RWPE2 (cell line): Measurements from ENCODE around the gene C19orf67.

Experiments used
- ATAC-seq: fragments of 200-7000 bp; cut with Tn5 transposase; 3 replicates; pipeline ENCODE4 v1.9.1; 2021; ENCODE audit warnings: low read depth
- DNase-seq: peaks from one replicate; pipeline ENCODE4 v3.0.0-alpha.2; 2020; ENCODE audit warnings: low spot score
- H3K27ac ChIP-seq: fragments of 450-650 bp; 2 replicates; pipeline ENCODE4 v1.5.1; 2017; ENCODE audit warnings: mild to moderate bottlenecking; ENCODE audit not compliant: poor library complexity, severe bottlenecking
- H3K27me3 ChIP-seq: fragments of 250-450 bp; sonication (Bioruptor Pico); 2 replicates; pipeline ENCODE4 v1.5.1; 2021; ENCODE audit warnings: mild to moderate bottlenecking, moderate library complexity; ENCODE audit not compliant: insufficient read depth, poor library complexity, severe bottlenecking
- H3K36me3 ChIP-seq: fragments of 250-450 bp; sonication (Bioruptor Pico); 2 replicates; pipeline ENCODE4 v1.5.1; 2020; ENCODE audit warnings: low read depth, mild to moderate bottlenecking, moderate library complexity
- H3K4me1 ChIP-seq: fragments of 250-450 bp; sonication (Bioruptor Pico); 2 replicates; pipeline ENCODE4 v1.5.1; 2021; ENCODE audit warnings: mild to moderate bottlenecking, moderate library complexity; ENCODE audit not compliant: insufficient read depth, poor library complexity, severe bottlenecking
- H3K4me3 ChIP-seq: fragments of 250-450 bp; sonication (Bioruptor Pico); 2 replicates; pipeline ENCODE4 v1.5.1; 2021; ENCODE audit warnings: mild to moderate bottlenecking, moderate library complexity; ENCODE audit not compliant: severe bottlenecking
- H3K9me3 ChIP-seq: fragments of 250-450 bp; sonication (Bioruptor Pico); 2 replicates; pipeline ENCODE4 v1.5.1; 2021; ENCODE audit warnings: mild to moderate bottlenecking, moderate library complexity; ENCODE audit not compliant: severe bottlenecking
- CTCF ChIP-seq: fragments of 450-650 bp; IDR thresholded peaks from one replicate; pipeline ENCODE4 v1.5.1; 2017; ENCODE audit warnings: mild to moderate bottlenecking, moderate library complexity; ENCODE audit not compliant: poor library complexity, severe bottlenecking

C19orf67 gene

GRCh38 chr19:14072535-14073260 is 12.9 kb downstream of the C19orf67 start, which contains the start of gene MISP3:
Gene MISP3 (plus strand): TSS chr19:14072786. CDS start chr19:14073310, 524 bp downstream.
- Histone ChIP-seq H3K27me3 (peaks cover 8% of the 10 kb centered on the region), H3K9me3 (no peaks in the 10 kb centered on the region), H3K27ac (peak within 1 kb of the TSS; percentile 32), H3K36me3 (no peaks in the 10 kb centered on the region), H3K4me3 (peak within 1 kb of the TSS; percentile 62), H3K4me1 (no peaks in the 10 kb centered on the region)
- DNase-seq (no peak), ATAC-seq (peak; percentile 12; the same call in 1 of the 3 replicates)
- TF ChIP-seq CTCF, result no peak

- Histone ChIP-seq H3K27ac (no peak overlapping the region), H3K4me1 (no peaks in the 10 kb centered on the region), H3K36me3 (no peaks in the 10 kb centered on the region), H3K4me3 (no peak overlapping the region), H3K27me3 (peaks cover 8% of the 10 kb centered on the region), H3K9me3 (no peaks in the 10 kb centered on the region)
- ATAC-seq, result no peak
- DNase-seq, result no peak
- TF ChIP-seq CTCF, result no peak
Observed at GRCh38 chr19:14070268-14071050, 15.1 kb downstream of the C19orf67 start.

GRCh38 chr19:14066134-14066533 is 19.4 kb downstream of the C19orf67 start:
- no peaks in the 10 kb centered on the region for H3K9me3 ChIP-seq
- no peaks in the 10 kb centered on the region for H3K36me3 ChIP-seq
- DNase-seq (no peak), ATAC-seq (no peak)
- no peaks in the 10 kb centered on the region for H3K27me3 ChIP-seq
- no peak overlapping the region for H3K27ac ChIP-seq
- H3K4me1 ChIP-seq, result no peaks in the 10 kb centered on the region
- TF ChIP-seq CTCF, result no peak
- no peak overlapping the region for H3K4me3 ChIP-seq

GRCh38 chr19:14063105-14063504 is 22.5 kb downstream of the C19orf67 start:
- Histone ChIP-seq H3K9me3 (no peaks in the 10 kb centered on the region), H3K27me3 (peaks cover 12% of the 10 kb centered on the region), H3K4me1 (no peaks in the 10 kb centered on the region), H3K27ac (no peak overlapping the region), H3K36me3 (no peaks in the 10 kb centered on the region), H3K4me3 (no peak overlapping the region)
- no peak for DNase-seq
- TF ChIP-seq CTCF, result no peak
- ATAC-seq, result no peak

- Histone ChIP-seq H3K9me3 (no peaks in the 10 kb centered on the region), H3K4me3 (no peak overlapping the region), H3K36me3 (no peaks in the 10 kb centered on the region), H3K27me3 (peaks cover 16% of the 10 kb centered on the region), H3K27ac (no peak overlapping the region), H3K4me1 (no peaks in the 10 kb centered on the region)
- DNase-seq (no peak), ATAC-seq (no peak)
- TF ChIP-seq CTCF, result no peak
Observed at GRCh38 chr19:14062558-14062855, 23.1 kb downstream of the C19orf67 start.
